LoVo (cell line): ENCODE results near the gene MISP.

Source experiments
- DNase-seq: peaks from one replicate; pipeline ENCODE4 v3.0.0-alpha.2; 2016; ENCODE audit warnings: low spot score

The MISP gene

DNA sequence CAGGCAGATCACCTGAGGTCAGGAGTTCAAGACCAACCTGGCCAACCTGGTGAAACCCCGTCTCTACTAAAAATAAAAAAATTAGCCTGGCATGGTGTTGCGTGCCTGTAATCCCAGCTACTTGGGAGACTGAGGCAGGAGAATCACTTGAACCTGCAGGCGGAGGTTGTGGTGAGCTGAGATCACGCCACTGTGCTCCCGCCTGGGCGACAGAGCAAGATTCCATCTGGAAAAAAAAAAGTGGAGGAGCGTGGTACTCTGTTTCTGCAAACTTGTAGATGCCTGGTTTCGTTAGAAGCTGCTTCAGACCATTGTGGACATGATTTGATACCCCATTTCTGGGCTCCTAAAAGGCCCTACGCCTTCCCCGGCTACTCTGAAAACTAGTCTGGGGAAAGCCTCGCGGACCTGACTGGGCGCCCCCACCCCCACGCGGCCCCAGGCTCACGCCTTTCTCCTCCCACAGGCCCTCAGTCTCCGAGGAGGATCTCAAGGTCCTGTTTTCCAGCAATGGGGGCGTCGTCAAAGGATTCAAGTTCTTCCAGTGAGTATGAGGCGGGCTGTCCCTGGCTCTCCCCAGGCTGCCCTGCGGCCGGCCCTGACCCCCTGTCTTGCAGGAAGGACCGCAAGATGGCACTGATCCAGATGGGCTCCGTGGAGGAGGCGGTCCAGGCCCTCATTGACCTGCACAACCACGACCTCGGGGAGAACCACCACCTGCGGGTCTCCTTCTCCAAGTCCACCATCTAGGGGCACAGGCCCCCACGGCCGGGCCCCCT, 59.4 kb downstream of the MISP start:
- DNase-seq, result no peak

DNA sequence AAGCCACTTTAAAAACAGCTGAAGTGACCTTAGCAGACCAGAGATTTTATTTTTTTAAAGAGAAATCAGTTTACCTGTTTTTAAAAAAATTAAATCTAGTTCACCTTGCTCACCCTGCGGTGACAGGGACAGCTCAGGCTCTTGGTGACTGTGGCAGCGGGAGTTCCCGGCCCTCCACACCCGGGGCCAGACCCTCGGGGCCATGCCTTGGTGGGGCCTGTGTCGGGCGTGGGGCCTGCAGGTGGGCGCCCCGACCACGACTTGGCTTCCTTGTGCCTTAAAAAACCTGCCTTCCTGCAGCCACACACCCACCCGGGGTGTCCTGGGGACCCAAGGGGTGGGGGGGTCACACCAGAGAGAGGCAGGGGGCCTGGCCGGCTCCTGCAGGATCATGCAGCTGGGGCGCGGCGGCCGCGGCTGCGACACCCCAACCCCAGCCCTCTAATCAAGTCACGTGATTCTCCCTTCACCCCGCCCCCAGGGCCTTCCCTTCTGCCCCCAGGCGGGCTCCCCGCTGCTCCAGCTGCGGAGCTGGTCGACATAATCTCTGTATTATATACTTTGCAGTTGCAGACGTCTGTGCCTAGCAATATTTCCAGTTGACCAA, 60.1 kb downstream of the MISP start:
- no peak for DNase-seq

DNA sequence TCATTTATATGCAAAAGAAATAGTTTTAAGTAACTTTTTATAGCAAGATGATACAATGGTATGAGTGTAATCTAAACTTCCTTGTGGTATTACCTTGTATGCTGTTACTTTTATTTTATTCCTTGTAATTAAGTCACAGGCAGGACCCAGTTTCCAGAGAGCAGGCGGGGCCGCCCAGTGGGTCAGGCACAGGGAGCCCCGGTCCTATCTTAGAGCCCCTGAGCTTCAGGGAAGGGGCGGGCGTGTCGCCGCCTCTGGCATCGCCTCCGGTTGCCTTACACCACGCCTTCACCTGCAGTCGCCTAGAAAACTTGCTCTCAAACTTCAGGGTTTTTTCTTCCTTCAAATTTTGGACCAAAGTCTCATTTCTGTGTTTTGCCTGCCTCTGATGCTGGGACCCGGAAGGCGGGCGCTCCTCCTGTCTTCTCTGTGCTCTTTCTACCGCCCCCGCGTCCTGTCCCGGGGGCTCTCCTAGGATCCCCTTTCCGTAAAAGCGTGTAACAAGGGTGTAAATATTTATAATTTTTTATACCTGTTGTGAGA, 60.7 kb downstream of the MISP start:
- DNase-seq, result no peak

DNA sequence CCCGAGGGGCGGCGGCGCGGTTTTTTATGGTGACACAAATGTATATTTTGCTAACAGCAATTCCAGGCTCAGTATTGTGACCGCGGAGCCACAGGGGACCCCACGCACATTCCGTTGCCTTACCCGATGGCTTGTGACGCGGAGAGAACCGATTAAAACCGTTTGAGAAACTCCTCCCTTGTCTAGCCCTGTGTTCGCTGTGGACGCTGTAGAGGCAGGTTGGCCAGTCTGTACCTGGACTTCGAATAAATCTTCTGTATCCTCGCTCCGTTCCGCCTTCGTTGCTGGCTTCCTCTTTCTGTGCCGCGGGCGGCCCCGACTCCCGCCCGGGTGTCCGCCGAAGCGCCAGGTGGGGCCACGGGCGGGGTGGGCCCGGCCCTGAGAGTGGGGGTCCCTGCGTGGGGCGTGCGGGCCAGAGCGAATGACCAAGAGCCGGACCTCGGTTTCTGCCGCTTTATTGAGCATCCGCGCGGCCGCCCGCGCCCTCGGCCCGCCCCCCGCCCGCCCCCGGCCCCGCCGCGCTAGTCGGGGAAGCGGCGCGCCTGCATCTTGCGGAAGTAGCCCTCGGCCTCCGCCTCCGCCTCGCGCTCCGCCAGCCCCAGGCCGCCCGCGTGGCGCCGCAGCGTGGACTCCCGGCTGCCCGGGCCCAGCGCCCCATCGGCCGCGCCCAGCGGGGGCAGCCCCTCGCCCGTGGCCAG, 61.3 kb downstream of the MISP start:
- no peak for DNase-seq

DNA sequence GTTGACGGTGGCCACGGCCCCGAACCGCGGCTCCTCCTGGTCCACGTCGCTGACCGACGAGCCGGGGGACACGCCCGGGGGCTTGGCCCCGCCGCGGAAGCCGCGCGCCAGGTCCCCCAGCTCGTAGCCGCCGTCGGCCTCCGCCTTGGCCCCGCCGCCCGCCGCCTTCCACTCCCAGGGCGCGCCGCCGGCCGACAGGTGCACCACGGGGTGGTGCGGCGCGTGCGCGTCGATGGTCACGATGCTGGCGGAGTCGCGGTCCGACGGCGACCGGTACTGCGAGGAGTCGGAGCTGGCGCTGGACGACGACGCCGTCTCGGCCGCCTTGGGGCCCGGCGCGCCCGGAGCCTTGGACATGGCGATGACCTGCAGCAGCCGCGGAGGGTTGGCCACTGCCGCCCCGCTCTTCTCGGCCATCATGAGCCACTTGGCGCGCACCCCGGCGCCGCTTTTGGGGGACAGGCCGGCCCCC, 61.9 kb downstream of the MISP start:
- DNase-seq, result no peak

DNA sequence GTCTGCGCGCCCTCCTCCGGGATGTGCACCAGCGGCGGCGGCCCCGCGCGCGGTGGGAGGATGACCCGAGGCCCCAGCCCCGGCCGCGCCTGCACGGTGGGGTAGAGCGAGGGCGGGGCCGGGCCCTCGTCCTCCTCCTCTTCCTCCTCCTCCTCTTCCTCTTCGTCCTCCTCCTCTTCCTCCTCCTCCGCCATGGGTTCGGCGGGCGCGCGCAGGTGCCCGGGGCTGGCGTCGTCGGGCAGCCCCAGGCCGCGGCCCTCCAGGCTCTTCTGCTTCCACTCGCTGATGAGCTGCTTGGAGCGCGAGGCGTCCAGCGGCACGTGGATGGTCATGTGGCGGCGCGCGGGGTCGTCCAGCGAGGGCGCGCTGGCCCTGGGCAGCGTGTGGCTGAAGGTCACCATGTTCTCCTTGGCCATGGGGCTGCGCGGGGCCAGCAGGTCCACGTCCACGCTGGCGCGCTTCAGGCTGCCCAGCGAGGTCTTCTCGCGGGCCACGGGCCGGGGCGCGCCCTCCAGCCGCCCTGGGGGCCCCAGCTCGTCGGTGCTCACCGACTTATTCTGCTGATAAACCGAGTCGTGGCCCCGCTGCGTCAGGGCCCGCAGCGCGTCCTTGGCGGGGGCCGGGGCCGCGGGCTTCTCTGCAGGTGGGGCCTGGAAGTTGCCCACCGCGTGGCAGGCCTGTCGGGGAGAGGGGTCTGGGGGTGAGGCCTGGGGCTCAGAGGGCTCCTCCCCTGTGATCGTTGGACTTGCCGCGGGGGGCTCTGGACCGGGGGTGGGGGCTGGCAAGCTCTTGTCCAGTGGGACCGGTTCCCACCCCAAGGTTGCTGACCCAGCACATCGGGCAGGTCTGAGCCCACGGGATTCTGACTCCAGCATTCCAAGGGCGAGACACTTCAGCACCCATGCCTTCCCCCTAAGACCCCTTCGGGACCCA, 62.6 kb downstream of the MISP start:
- no peak for DNase-seq
